ENCODE data around the gene NISCH. TPM values are rescaled to one million over a fixed set of nuclear protein-coding genes. Genes with fewer than 3 reads are reported as not detected.

Gene NISCH
- total RNA-seq, 3 donors from 2014 or later (not counting 1 experiment from before 2014, with no cell fraction given): 162 to 191 (median 175) TPM

DNA sequence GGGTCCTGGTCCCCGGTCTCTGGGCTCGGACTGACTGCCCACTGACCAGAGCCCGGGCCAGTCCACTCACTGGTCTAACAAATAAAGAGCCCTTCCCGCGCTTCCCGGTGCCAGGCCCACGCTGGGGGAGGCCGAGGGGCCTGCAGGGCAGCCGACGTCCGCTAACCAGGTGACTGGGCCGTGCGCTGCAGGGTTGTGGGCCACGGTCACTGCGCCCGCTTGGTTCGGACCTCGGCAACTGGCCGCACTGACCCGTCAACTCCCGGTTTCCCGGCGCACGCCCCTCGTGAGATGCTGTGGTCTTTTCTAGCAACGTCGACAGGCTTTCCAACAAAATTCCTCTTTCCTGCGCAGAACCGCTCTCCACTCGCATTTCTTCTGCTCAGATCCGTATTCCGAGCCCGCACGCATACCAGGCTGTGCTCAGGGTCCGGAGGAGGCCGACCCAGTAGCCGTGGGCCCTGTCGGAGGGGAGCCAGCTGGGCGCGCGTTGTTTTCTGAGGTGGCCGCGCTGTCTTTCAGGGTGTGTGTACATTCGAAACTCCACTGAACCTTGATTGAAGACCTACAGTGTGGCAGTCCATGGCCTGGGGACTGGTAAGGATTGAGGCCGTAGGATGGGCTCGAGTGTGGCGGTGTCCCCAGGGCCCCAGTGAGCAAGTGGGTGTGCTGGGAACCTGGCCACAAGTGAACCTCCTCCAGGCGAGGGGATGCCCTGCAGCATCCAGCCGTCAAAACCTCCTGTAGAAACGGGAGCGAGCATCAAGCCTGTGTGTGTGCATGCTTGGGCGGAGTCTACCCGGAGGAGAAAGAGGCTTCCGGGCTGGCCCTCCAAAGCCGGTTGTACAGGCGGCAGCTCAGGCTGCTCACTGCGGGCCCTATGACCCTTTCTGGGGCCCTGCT, 79.1 kb downstream of the NISCH start:
- TF ChIP-seq, protein P1, sequence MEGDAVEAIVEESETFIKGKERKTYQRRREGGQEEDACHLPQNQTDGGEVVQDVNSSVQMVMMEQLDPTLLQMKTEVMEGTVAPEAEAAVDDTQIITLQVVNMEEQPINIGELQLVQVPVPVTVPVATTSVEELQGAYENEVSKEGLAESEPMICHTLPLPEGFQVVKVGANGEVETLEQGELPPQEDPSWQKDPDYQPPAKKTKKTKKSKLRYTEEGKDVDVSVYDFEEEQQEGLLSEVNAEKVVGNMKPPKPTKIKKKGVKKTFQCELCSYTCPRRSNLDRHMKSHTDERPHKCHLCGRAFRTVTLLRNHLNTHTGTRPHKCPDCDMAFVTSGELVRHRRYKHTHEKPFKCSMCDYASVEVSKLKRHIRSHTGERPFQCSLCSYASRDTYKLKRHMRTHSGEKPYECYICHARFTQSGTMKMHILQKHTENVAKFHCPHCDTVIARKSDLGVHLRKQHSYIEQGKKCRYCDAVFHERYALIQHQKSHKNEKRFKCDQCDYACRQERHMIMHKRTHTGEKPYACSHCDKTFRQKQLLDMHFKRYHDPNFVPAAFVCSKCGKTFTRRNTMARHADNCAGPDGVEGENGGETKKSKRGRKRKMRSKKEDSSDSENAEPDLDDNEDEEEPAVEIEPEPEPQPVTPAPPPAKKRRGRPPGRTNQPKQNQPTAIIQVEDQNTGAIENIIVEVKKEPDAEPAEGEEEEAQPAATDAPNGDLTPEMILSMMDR (IDR thresholded peaks at IDR 0.05): no peak
- Mint-ChIP-seq H3K9me3 (no peaks in the 10 kb centered on the region), H3K27ac (peak overlapping the region; percentile 54 to 96), H3K4me1 (peaks cover 42 to 52% of the 10 kb centered on the region in 2 donors), H3K4me3 (peak overlapping the region; percentile 98), H3K36me3 (no peaks in the 10 kb centered on the region), H3K27me3 (ENCODE audit: low read depth in 2 of 2) (no peaks in the 10 kb centered on the region)
- Histone ChIP-seq H3K4me1 (ENCODE audit: control insufficient read depth, insufficient read depth, low read length) (peaks cover 49% of the 10 kb centered on the region), H3K27me3 (ENCODE audit: control insufficient read depth, insufficient read depth, low read length) (no peaks in the 10 kb centered on the region), H3K27ac (ENCODE audit: low read length) (no peak overlapping the region), H3K4me3 (ENCODE audit: low read length) (no peak overlapping the region), H3K9me3 (ENCODE audit: control insufficient read depth, insufficient read depth, low read length) (no peaks in the 10 kb centered on the region), H3K36me3 (ENCODE audit: control insufficient read depth, insufficient read depth, low read length) (no peaks in the 10 kb centered on the region)
- ATAC-seq (no peak), DNase-seq (peak; percentile 14 to 18)
- WGBS (ENCODE audit: insufficient coverage): 87% methylated on average over 57 of the region's 57 CpGs
- intact Hi-C loops (cut with micrococcal nuclease): loop anchor here (5.0 kb wide), 1 partner anchor 77 kb away; the partner anchor contains the start of gene NISCH

DNA sequence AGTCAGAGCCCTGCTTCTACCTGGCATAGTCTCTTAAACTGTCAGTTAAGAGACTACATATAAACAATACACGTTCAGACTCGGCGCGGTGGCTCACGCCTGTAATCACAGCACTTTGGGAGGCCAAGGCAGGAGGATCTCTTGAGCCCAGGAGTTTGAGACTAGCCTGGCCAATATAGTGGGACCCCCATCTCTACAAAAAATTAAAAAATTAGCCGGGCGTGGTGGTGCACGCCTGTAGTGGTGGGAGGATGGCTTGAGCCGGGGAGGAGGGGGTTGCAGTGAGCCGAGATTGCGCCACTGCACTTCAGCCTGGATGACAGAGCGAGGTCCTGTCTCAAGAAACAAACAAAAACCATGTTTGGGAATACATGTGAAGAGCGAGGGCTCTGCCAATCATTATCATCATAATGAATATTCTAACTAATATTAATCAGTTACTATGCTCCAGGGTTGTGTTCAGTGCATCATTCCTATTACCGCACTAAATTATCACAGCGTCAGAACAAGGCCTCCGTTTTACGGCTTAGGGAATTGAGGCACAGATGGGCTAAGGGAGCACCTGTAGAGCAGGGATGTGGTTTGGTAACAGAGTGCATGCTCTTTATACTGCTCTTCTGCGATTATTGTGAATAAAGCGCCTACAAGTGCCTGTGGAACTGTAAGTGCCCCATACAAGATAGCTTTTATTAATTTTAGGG, 80.2 kb downstream of the NISCH start:
- peaks cover 42 to 52% of the 10 kb centered on the region in 2 donors for H3K4me1 Mint-ChIP-seq
- peak overlapping the region; percentile 12 for H3K4me3 ChIP-seq (ENCODE audit: low read length)
- peak in 1 of 2 donors; percentile 14 for DNase-seq

DNA sequence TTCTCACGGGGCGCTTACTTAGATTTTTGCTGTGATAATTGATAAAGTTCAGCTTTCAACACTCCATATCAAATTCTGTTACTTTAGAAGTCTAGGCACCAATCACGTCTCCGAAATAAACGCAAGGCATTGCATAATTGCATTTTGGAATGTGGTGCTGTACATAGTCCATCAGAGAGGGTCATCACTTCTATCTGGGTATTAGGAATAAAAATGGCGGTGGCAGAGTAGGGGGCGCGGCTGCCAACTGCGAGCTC, 80.6 kb downstream of the NISCH start:
- H3K4me1 Mint-ChIP-seq: peaks cover 42 to 52% of the 10 kb centered on the region in 2 donors
- Histone ChIP-seq H3K36me3 (ENCODE audit: control insufficient read depth, insufficient read depth, low read length) (peaks cover 2% of the 10 kb centered on the region), H3K4me1 (ENCODE audit: control insufficient read depth, insufficient read depth, low read length) (peaks cover 49% of the 10 kb centered on the region), H3K9me3 (ENCODE audit: control insufficient read depth, insufficient read depth, low read length) (no peaks in the 10 kb centered on the region), H3K4me3 (ENCODE audit: low read length) (peak overlapping the region; percentile 12), H3K27me3 (ENCODE audit: control insufficient read depth, insufficient read depth, low read length) (no peaks in the 10 kb centered on the region), H3K27ac (ENCODE audit: low read length) (no peak overlapping the region)
- intact Hi-C loops (cut with micrococcal nuclease): loop anchor here (5.0 kb wide), 1 partner anchor 79 kb away; the partner anchor contains the start of gene NISCH
- TF ChIP-seq, protein P1 (IDR thresholded peaks at IDR 0.05): no peak
- ATAC-seq (no peak), DNase-seq (no peak)
- peak overlapping the region; percentile 98 for H3K4me3 Mint-ChIP-seq
- H3K36me3 Mint-ChIP-seq: no peaks in the 10 kb centered on the region
- peak overlapping the region; percentile 95 to 96 for H3K27ac Mint-ChIP-seq
- no peaks in the 10 kb centered on the region for H3K27me3 Mint-ChIP-seq (ENCODE audit: low read depth in 2 of 2)
- no peaks in the 10 kb centered on the region for H3K9me3 Mint-ChIP-seq
- WGBS (ENCODE audit: insufficient coverage): 6% methylated on average over 7 of the region's 9 CpGs

More for the DNA sequence above, 80.2 kb downstream of the NISCH start:
- no peaks in the 10 kb centered on the region for H3K27me3 ChIP-seq (ENCODE audit: control insufficient read depth, insufficient read depth, low read length)
- Mint-ChIP-seq H3K4me3 (peak overlapping the region; percentile 98), H3K36me3 (no peaks in the 10 kb centered on the region), H3K27me3 (ENCODE audit: low read depth in 2 of 2) (no peaks in the 10 kb centered on the region), H3K27ac (peak overlapping the region; percentile 95 to 96), H3K9me3 (no peaks in the 10 kb centered on the region)
- no peak overlapping the region for H3K27ac ChIP-seq (ENCODE audit: low read length)
- WGBS (ENCODE audit: insufficient coverage): 94% methylated on average over 19 of the region's 19 CpGs
- intact Hi-C loops (cut with micrococcal nuclease): loop anchor here (5.0 kb wide), 1 partner anchor 78 kb away; the partner anchor contains the start of gene NISCH
- TF ChIP-seq, protein P1 (IDR thresholded peaks at IDR 0.05): no peak
- peaks cover 49% of the 10 kb centered on the region for H3K4me1 ChIP-seq (ENCODE audit: control insufficient read depth, insufficient read depth, low read length)
- no peaks in the 10 kb centered on the region for H3K9me3 ChIP-seq (ENCODE audit: control insufficient read depth, insufficient read depth, low read length)
- no peaks in the 10 kb centered on the region for H3K36me3 ChIP-seq (ENCODE audit: control insufficient read depth, insufficient read depth, low read length)
- no peak for ATAC-seq

Measured in natural killer cell (primary cell).